SH-SY5Y (cell line): ENCODE measurements around the gene SND1.

Experiments
- GATA2 ChIP-seq: IDR thresholded peaks from 2 replicates; pipeline ENCODE4 v1.6.1; 2011; ENCODE audit warnings: mild to moderate bottlenecking, low read depth, low read length
- GATA3 ChIP-seq: IDR thresholded peaks from 2 replicates; pipeline ENCODE4 v1.6.1; 2011; ENCODE audit warnings: low read depth, mild to moderate bottlenecking, low read length, moderate library complexity

Gene SND1

GRCh38 chr7:127798769-127799372 lies 146.9 kb downstream of the SND1 start:
- no peak for TF ChIP-seq GATA3
- TF ChIP-seq GATA2 = no peak

GRCh38 chr7:127799535-127800305 lies 147.7 kb downstream of the SND1 start:
- TF ChIP-seq GATA3 = no peak
- no peak for TF ChIP-seq GATA2

GRCh38 chr7:127802845-127803244 lies 150.9 kb downstream of the SND1 start:
- TF ChIP-seq GATA2 = peak; percentile 64
- peak; percentile 69 for TF ChIP-seq GATA3

GRCh38 chr7:127803626-127804025 lies 151.6 kb downstream of the SND1 start:
- TF ChIP-seq GATA3 (no peak), GATA2 (no peak; the same call in 1 of the 2 replicates)

- no peak for TF ChIP-seq GATA3
- TF ChIP-seq GATA2 = no peak
These were observed 155.3 kb downstream of the SND1 start for GRCh38 chr7:127807340-127807739.

- TF ChIP-seq GATA2 = no peak
- TF ChIP-seq GATA3 = no peak
These were observed 155.8 kb downstream of the SND1 start for GRCh38 chr7:127807829-127808228.

- TF ChIP-seq GATA2 = no peak
- TF ChIP-seq GATA3 = no peak
These were observed 157.3 kb downstream of the SND1 start for GRCh38 chr7:127809261-127809702.

GRCh38 chr7:127810113-127810512 lies 158.1 kb downstream of the SND1 start:
- TF ChIP-seq GATA2 (no peak), GATA3 (no peak)

GRCh38 chr7:127810696-127811660 lies 159.0 kb downstream of the SND1 start:
- TF ChIP-seq GATA2 (peak; percentile 66), GATA3 (peak; percentile 48)

GRCh38 chr7:127812540-127812939 lies 160.5 kb downstream of the SND1 start:
- no peak for TF ChIP-seq GATA2
- no peak for TF ChIP-seq GATA3

- TF ChIP-seq GATA2 = no peak
- no peak for TF ChIP-seq GATA3
These were observed 162.1 kb downstream of the SND1 start for GRCh38 chr7:127813991-127814541.

GRCh38 chr7:127815631-127816145 lies 163.7 kb downstream of the SND1 start:
- TF ChIP-seq GATA2 (no peak), GATA3 (no peak)

- TF ChIP-seq GATA3 (no peak), GATA2 (no peak)
These were observed 164.6 kb downstream of the SND1 start for GRCh38 chr7:127816354-127817190.
